Pancreas (tissue), 10 donors: ENCODE measurements around the gene MIR17HG. TPM values are rescaled to one million over a fixed set of nuclear protein-coding genes. Genes with fewer than 3 reads are reported as not detected.
A peak's percentile ranks its signal among the peaks of the same experiment; 100 is the strongest.

Source experiments
- ATAC-seq, 4 donors: fragments of 200-7000 bp; cut with Tn5 transposase; one replicate each; pipeline versions ENCODE4 v1.8.0 to v1.9.1; 2020; ENCODE audit warnings: mild to moderate bottlenecking in 4 of 4, moderate library complexity in 4 of 4
- DNase-seq, 6 donors: peaks; one replicate each; pipeline ENCODE4 v3.0.0-alpha.2; 2020
- FAIRE-seq: peaks from 2 replicates; lab custom pipeline; 2012; peaks lifted over from hg19 to GRCh38; lab: Jason Lieb, UNC
- H3K27ac ChIP-seq, 4 donors: fragments of 200-600 bp; sonication (generic); 1 replicate in 3 of 4; 2 replicates in 1 of 4; pipeline versions ENCODE4 v1.5.0 to v1.8.0; 2020
- H3K27me3 ChIP-seq, 4 donors: fragments of 200-600 bp; one replicate each; pipeline ENCODE4 v1.8.0; 2021
- H3K36me3 ChIP-seq, 3 donors: fragments of 200-600 bp; sonication (generic) in 1 of 3; one replicate each; pipeline versions ENCODE4 v1.5.0 to v1.8.0; 2020 to 2021
- H3K4me1 ChIP-seq, 3 donors: fragments of 200-600 bp; one replicate each; pipeline ENCODE4 v1.8.0; 2021
- H3K4me3 ChIP-seq, 4 donors: fragments of 200-600 bp; sonication (generic) in 2 of 4; one replicate each; pipeline versions ENCODE4 v1.5.0 to v1.8.0; 2020 to 2021
- H3K9me3 ChIP-seq, 4 donors: fragments of 200-600 bp; one replicate each; pipeline ENCODE4 v1.8.0; 2021
- WGBS, 2 donors: extraction: QIAGEN DNeasy Blood & Tissue Kit; methylation state at CpG; one replicate each; pipeline ENCODE4 v1.1.7; 2013; 5-methylcytosine and 5-hydroxymethylcytosine counted together
- intact Hi-C, 3 donors: fragments of 100-400 bp; cut with DNase I; formaldehyde crosslinking; loops; one replicate each; pipeline versions ENCODE4 v1.11.1 to v1.14.2; 2022
- polyA plus RNA-seq, 2 donors: library from polyadenylated mRNA; stranded (reverse); fragments of 200-250 nt; gene quantifications; one replicate each; pipeline ENCODE4 v1.2.3, GENCODE V29; 2013
- total RNA-seq, 6 donors: library from RNA; stranded (reverse); fragmentation: NEBNext Ultra II Directional in 4 of 6; extraction: Animal tissue kit (Norgen Biotek cat#: 25700) in 4 of 6; gene quantifications; one replicate each; pipeline versions ENCODE4 v1.2.1 to v1.2.4, GENCODE V29; 2021 to 2023
- TF ChIP-seq, protein P1 (sequence below), 4 donors: fragments of 200-600 bp; sonication (generic) in 3 of 4; IDR thresholded peaks; one replicate each; pipeline versions ENCODE4 v1.5.0 to v1.8.0; 2021; ENCODE audit warnings: antibody characterized with exemption in 4 of 4
- donor health status: healthy with polysubstance abuse.
- donor health status: DM: no; HTN: no; CAD: no; lungs with moderate emphysema.
- donor health status: DM: no; HTN: no; CAD: no.
- donor health status: control.
- donor health status: control.
- donor health status: Bipolar disorder and iron deficiency.
- donor health status: DM: yes; HTN: yes; CAD: no.
- donor health status: DM: no; HTN: no; CAD: no.
- donor health status: DM: no; HTN: no; CAD: no.
- donor health status: DM: yes; HTN: yes; CAD: no.

MIR17HG gene
- total and polyA plus RNA-seq, 8 donors, result 2.3 to 6.0 (median 3.8) TPM

DNA sequence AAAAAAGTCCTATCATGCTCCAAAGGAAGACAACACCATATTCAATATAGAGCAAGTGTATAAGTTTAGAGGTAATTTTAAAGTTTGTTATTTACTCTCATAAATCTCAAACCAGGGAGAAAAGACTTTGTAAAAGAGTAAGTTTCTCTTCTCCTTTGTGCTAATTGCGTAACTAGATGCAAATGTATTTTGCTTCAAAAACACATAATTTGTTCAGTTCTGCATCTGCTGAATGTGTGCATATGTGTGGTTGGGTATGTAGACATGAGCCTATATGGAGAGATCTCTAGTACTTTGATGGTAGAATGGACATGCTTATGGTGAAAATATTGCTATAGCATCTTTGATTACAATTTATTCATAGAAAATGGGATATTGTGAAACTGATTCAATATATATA lies 17.8 kb upstream of the MIR17HG start:
- TF ChIP-seq, protein P1, sequence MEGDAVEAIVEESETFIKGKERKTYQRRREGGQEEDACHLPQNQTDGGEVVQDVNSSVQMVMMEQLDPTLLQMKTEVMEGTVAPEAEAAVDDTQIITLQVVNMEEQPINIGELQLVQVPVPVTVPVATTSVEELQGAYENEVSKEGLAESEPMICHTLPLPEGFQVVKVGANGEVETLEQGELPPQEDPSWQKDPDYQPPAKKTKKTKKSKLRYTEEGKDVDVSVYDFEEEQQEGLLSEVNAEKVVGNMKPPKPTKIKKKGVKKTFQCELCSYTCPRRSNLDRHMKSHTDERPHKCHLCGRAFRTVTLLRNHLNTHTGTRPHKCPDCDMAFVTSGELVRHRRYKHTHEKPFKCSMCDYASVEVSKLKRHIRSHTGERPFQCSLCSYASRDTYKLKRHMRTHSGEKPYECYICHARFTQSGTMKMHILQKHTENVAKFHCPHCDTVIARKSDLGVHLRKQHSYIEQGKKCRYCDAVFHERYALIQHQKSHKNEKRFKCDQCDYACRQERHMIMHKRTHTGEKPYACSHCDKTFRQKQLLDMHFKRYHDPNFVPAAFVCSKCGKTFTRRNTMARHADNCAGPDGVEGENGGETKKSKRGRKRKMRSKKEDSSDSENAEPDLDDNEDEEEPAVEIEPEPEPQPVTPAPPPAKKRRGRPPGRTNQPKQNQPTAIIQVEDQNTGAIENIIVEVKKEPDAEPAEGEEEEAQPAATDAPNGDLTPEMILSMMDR (IDR thresholded peaks at IDR 0.05), result no peak
- FAIRE-seq (no peak), ATAC-seq (no peak), DNase-seq (no peak)
- Histone ChIP-seq H3K4me3 (no peak overlapping the region), H3K9me3 (no peaks in the 10 kb centered on the region), H3K27me3 (no peaks in the 10 kb centered on the region), H3K36me3 (no peaks in the 10 kb centered on the region), H3K4me1 (no peaks in the 10 kb centered on the region), H3K27ac (no peak overlapping the region)
- intact Hi-C loops, result no loop called here
- WGBS, 2 donors, result 82 to 83% methylated on average over 1 of the region's 1 CpG

DNA sequence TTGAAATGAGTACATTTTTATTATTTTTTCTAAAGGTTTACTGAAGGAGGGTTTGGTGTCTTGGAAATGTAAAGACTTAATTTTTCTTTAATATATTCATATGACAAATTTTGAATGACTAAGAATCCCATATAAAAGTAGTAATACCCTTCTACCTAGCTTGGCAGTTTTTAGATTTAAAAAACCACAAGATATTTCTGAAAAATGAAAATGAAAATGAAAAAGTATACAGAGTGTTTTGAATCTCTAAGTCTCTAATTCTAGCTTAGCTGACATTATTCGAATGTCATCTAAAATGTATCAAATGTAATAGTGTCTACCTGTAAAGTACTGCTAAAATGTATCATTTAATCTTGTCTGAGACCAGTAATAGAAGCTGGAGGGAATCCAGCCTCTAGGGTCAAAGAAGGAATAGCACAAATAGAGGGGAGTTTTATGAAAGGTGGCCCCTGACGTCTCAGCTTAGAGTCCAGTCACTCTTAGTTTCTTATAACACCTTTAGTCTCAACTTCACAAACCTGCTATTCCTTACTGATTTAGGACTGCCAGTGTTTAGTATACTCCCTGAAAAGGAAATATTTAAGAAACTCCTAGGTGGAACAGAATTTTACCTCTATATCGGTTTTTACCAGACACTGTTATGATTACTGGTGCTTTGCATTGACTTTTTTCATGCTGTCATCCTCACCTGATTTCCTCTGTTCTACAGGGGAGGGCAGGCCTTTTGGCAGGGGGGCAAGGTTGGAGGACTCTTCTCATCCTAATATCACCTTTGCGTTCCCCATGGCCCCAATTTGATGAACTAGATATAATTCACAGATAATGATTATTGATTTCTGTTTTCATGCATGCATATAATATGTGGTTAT lies 16.2 kb upstream of the MIR17HG start:
- Histone ChIP-seq H3K4me1 (no peaks in the 10 kb centered on the region), H3K9me3 (no peaks in the 10 kb centered on the region), H3K27ac (no peak overlapping the region), H3K27me3 (no peaks in the 10 kb centered on the region), H3K4me3 (no peak overlapping the region), H3K36me3 (no peaks in the 10 kb centered on the region)
- TF ChIP-seq, protein P1 (IDR thresholded peaks at IDR 0.05), result no peak
- no peak for FAIRE-seq
- intact Hi-C loops, result no loop called here
- ATAC-seq, result no peak
- 63 to 83% methylated on average over 4 of the region's 4 CpGs for WGBS, 2 donors
- DNase-seq, result no peak

DNA sequence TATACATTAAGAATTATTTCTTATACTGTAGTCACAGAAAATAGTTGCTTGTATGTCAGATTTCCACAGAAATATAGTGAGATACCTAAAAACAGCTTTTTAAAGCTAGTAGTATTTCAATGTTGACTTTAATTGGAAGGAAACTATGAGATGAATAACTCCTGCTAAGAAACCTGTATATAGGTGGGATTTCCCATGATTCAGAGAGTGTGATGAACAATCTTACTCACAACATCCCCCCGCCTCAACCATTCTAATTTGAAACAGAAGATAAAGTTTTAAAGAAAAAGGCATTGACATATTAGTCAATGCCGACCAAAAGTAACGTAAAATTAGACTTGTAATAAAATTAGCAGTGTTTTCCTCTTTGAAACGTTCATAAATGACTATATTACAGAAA lies 1.4 kb upstream of the MIR17HG start:
- Histone ChIP-seq H3K9me3 (no peaks in the 10 kb centered on the region), H3K4me1 (peaks cover 10 to 18% (median 13%) of the 10 kb centered on the region in 3 donors), H3K27me3 (peaks cover 0 to 9% (median 2%) of the 10 kb centered on the region in 4 donors), H3K36me3 (no peaks in the 10 kb centered on the region), H3K4me3 (no peak overlapping the region), H3K27ac (no peak overlapping the region)
- WGBS, 2 donors, result 67 to 72% methylated on average over 4 of the region's 4 CpGs
- no peak for DNase-seq
- TF ChIP-seq, protein P1 (IDR thresholded peaks at IDR 0.05), result no peak
- intact Hi-C loops, result no loop called here
- no peak for ATAC-seq
- no peak for FAIRE-seq

DNA sequence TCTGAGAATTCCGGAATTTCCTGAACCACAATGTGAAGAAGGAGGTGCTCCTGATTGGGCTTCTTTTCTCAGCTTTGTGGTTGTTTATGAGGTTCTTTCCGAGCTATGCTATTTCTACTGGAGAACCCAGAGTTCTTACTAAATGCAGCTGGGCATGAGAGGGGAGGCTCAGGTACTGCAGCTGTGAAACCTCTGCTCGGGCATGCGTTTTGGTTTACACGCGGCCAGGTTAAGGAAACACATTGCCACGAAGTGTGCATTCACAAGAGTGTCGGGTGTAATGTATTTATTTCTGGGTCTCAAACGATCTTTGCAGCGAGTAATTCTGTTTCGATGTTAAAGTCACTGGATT lies 661 bp upstream of the MIR17HG start:
- Histone ChIP-seq H3K4me1 (peaks cover 10 to 19% (median 13%) of the 10 kb centered on the region in 3 donors), H3K4me3 (peak overlapping the region; percentile 76 to 96 (median 88)), H3K9me3 (no peaks in the 10 kb centered on the region), H3K27ac (peak overlapping the region; percentile 83 to 97 (median 96)), H3K27me3 (peaks cover 0 to 9% (median 1%) of the 10 kb centered on the region in 4 donors), H3K36me3 (no peaks in the 10 kb centered on the region)
- ATAC-seq (peak; percentile 7 to 36 (median 25)), FAIRE-seq (no peak), DNase-seq (peak in 4 of 6 donors; percentile 11 to 44 (median 26))
- WGBS, 2 donors, result 1% methylated on average over 11 of the region's 11 CpGs
- intact Hi-C loops, result no loop called here
- TF ChIP-seq, protein P1 (IDR thresholded peaks at IDR 0.05), result no peak
